NCI-H1092 (cell line): Measurements from ENCODE around the gene THOC7.
A peak's percentile ranks its signal among the peaks of the same experiment; 100 is the strongest.

ENCODE experiments used
- DNase-seq: peaks from one replicate; lab custom pipeline; 2025; lab: John Stamatoyannopoulos, UW

The THOC7 gene

GRCh38 chr3:63863150-63864007 lies at the start of gene THOC7, which contains the start of gene ATXN7:
Gene THOC7, minus strand, starts transcription at chr3:63863805. Its CDS starts 15 bp downstream, at chr3:63863790.
Gene ATXN7, plus strand, starts transcription at chr3:63863867. Its CDS starts 48,732 bp downstream, at chr3:63912599.
- peak; percentile 13 for DNase-seq

GRCh38 chr3:63912768-63913588 lies 49.4 kb upstream of the THOC7 start:
- no peak for DNase-seq

- DNase-seq: peak; percentile 60
Measured at GRCh38 chr3:63911873-63912767, 48.5 kb upstream of the THOC7 start, which contains the start of gene SCAANT1. Gene SCAANT1, minus strand, starts transcription at chr3:63912383.

GRCh38 chr3:63911509-63911872 lies 47.9 kb upstream of the THOC7 start:
- no peak for DNase-seq

- no peak for DNase-seq
Measured at GRCh38 chr3:63910891-63911290, 47.3 kb upstream of the THOC7 start.

GRCh38 chr3:63910001-63910400 lies 46.4 kb upstream of the THOC7 start:
- no peak for DNase-seq

GRCh38 chr3:63909431-63909830 lies 45.8 kb upstream of the THOC7 start:
- no peak for DNase-seq

- DNase-seq: no peak
Measured at GRCh38 chr3:63908776-63909175, 45.2 kb upstream of the THOC7 start.

- no peak for DNase-seq
Measured at GRCh38 chr3:63908081-63908736, 44.6 kb upstream of the THOC7 start.

- DNase-seq: no peak
Measured at GRCh38 chr3:63905731-63906620, 42.4 kb upstream of the THOC7 start.

- DNase-seq: peak; percentile 0
Measured at GRCh38 chr3:63900459-63900858, 36.9 kb upstream of the THOC7 start.

GRCh38 chr3:63900010-63900409 lies 36.4 kb upstream of the THOC7 start:
- DNase-seq: no peak

GRCh38 chr3:63896332-63897030 lies 32.9 kb upstream of the THOC7 start:
- DNase-seq: no peak

- DNase-seq: no peak
Measured at GRCh38 chr3:63895422-63896189, 32.0 kb upstream of the THOC7 start.

- no peak for DNase-seq
Measured at GRCh38 chr3:63892773-63893352, 29.3 kb upstream of the THOC7 start.

GRCh38 chr3:63891518-63891917 lies 27.9 kb upstream of the THOC7 start:
- DNase-seq: no peak

- DNase-seq: no peak
Measured at GRCh38 chr3:63886858-63887257, 23.3 kb upstream of the THOC7 start.

- no peak for DNase-seq
Measured at GRCh38 chr3:63880653-63881052, 17.0 kb upstream of the THOC7 start.
